GM04504 (cell line): ENCODE data around the gene NR2F1.

Source experiments
- DNase-seq: peaks from one replicate; pipeline ENCODE4 v3.0.0-alpha.2; 2012; ENCODE audit warnings: low read depth

The NR2F1 gene

DNA sequence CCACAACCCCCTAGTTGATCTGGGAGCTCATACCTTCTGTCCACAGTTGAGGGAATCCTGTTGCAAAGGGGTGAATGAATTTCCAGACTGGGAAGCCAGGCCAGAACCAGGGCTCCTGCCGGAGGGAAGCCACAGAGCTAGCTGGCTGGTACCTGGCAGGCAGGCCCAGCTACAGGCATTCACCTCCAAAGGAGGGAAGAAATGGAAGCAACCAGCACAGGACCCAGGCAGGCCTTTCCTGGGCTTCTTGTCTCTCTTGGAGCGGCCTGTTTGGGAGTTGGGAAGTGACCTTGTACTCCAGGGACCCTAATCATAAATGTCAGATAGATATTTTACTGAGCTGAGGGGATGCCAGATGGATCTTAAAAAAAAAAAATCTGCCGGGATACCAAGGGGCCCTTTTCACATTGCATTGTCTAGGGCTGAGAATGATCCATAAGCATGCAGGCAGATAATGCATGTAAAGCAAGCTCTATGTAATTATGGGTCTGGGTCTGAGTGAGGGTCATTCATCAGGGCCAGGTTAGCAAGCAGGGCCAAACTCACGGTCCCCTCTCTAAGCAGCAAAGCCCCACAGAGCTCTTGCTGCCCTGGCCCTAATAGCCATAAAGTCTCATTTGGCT lies 8.4 kb downstream of the NR2F1 start:
- no peak for DNase-seq

DNA sequence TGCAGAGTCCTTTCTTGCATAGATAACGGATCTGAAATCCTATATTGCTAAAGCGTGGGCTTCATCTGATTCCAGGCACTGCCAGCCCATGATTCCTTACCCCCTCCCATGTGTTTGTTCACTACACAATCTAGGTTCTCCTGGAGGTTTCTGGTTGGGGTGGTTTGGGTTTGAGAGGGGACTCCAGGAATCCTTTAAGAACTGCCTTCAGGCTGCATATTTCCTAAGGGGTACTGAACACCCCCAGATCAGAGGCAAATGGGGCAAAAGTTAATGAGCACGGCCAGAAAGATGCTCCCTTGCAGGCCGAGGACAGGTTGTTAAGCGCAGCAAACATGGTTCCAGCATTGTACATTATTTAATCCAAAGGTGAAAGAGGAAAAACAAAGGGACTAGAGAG lies 9.9 kb downstream of the NR2F1 start:
- DNase-seq = no peak

DNA sequence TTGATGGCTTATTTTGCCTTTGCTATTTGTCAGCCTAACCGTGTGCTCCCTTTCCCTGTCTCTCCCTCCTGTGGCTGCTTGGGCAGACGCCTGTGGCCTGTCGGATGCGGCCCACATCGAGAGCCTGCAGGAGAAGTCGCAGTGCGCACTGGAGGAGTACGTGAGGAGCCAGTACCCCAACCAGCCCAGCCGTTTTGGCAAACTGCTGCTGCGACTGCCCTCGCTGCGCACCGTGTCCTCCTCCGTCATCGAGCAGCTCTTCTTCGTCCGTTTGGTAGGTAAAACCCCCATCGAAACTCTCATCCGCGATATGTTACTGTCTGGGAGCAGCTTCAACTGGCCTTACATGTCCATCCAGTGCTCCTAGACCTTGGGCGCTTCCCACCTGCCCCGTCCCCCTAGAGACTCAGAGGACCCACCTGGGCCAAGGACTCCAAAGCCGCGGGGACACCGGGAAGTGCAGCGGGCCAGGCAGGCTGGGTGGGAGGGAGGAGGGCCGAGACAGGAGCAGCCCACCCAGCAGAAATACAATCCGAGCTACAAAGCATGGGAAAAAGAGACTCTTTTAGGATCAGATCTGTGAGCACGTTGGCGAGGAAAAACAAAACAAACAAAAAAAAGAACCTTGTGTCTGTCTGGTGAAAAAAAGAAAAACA lies 10.6 kb downstream of the NR2F1 start:
- DNase-seq = no peak

DNA sequence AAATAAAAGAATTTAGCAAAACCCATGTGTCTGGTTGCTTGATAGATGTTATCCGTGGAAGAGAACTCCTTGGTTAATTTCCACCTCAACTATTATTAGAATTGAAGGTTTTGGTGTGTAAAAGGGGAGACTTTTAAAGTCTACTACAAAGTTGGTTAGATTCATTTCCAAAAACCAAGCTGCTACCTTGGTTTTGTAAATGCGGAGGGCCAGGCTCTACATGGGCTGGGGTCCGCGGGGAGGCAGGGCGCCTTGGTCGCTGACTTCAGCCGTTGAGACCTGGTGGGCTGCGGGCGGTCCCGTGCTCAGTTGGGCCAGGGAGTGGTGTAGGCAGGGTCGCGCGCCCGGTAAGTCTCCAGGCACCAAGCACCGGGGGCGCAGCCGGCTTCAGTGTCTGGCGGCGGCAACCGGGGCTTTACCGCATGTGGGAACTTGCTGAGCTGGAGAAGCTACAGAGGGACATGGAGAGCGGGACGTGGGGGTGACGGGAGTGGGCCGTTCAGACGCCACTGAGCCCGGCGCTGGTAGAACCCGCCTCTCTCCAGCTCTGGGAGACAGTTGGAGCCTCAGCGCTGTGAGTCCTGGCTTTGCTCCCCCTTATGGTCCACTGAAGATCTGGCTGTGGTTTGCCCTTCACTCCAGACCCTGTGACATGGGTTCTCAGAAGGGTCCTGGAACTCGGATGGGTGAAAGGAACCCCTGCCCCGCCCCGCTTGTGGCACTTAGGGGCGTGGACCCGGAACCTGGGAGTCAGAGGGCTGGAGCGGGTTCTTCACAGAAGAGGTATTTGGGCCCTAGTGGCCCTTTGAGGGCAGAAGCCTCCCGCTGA lies 11.8 kb downstream of the NR2F1 start:
- DNase-seq = no peak

DNA sequence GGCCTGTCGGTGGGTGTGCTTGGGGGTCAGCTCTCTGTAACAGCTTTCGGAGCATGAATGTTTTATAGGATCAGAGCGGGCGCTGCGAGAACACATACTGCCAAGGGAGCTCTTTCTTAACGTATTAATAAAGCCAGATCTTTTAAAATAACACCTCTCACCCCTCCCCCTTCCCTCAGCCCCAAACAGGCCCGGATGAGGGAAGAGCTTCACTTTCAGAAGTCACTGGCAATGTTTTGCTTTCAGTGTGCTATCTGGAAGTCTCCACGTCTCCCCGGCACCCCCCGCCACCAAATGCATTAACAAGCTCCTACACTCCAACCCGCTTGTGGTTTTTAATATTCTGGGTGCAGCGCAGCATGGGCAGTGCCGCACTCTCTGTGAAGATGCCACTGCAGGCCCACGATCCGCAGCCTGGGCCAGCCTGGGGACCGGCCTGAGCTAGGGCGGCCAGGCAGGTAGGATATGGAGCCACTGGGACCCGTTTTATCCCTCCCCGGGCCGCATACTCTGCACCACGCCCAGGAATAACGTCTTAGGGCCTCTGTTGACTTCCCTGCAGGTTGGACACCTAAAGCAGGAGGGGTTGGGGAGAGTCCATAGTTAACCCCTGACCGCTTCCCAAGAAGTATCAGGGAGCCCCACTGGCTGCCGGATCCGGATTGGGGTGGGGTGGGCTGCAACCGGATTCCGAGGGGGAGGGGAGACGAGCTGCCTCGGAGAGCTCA lies 12.6 kb downstream of the NR2F1 start:
- DNase-seq = no peak

DNA sequence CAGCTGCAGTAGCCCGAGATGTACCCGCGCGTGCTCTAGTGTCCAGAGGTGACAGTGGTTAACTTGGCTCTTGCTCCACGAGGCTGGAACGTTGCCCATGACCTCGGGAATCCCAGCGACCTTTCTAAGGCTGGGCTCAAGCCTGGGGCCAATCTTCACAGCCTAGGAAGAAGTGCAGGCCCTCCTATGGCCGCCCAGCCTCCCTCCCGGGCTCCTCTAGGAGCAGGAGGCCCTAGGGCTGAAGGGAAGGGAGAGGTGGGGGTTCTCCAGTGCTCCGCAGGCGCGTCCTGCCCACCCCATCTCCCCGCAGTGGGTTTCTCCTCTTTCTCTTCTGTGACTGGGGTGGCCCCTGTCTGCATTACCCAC lies 13.3 kb downstream of the NR2F1 start:
- DNase-seq = no peak

DNA sequence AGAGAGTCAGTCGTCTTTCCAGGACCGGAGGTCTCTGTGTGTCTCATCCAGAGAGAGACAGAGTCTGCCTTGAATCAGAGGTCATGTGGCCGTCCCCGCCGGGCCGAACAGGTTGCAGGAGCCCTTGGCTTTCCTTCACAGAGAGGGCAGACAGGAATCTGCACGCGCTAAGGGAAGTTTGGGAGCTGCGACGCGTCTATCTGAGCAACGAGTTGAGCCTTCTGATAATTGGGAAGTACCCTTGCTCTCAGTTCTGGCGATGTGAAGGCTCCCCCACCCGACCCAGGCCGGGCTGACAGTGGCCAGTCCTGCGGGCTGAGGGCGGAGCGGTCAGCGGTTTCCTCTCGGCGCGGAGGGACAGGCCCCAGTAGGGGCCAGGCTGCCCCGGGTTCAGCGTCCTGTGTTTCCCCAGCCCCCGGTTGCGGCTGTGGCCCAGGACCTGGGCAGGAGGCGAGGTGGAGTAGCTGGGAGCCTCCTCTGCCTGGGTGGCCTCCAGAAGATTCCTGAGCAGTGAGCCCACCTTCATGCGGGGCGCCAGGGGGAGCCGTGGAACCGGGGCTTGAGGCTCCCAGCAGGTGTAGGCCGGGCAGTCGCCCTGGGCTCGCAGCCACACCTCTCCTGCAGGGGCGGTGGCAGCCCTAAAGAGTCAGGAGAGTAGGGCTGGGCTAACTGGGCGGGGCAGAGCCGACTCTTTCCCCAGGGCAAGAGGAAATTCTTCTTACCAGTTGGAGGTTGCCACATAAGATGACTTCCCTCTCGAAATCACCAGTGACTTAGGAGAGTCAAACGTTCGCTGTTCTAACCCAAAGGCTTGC lies 13.9 kb downstream of the NR2F1 start:
- DNase-seq = no peak

DNA sequence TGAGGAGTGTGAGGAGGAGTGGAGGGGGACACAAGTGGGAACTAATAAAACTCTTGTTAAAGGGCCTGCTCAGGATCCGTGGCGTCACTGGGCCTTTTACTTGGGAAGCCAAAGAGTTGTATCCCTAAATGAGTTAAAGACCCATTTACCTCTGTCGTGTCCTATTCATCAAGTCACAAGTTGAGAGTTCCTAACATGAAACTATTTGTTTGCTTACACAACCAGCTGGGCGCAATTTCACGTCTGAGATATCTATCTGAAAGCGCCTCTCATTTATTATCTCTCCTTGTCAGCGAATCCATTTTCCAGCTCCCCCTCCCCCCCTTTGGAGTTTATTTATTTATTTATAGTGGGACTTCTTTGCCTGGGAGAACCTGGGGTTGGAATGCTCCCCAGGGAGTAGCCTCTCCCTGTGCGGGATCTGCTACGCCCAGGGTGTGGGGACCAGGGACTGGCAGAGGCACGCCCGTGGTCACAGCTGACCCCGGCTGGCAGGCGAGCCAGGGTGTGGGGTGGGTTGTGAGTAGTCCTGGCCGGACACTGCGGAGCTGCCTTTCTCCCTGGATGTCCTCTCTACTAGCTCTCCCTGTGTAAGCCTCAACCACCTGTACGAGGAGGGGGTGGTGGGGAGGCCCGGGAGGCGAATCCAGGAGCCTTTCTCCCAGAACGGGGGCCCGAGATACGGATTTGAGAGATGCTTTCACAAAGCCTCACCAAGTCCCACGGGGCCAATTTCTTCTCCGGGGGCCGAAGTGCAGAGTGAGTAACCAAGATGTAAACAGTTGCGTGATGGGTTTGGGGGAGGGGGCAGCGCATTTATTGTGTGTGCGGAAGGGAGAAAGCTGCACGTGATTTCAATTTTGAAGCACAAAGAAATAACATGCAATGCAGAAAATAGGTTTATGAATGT lies 15.3 kb downstream of the NR2F1 start:
- DNase-seq = no peak

DNA sequence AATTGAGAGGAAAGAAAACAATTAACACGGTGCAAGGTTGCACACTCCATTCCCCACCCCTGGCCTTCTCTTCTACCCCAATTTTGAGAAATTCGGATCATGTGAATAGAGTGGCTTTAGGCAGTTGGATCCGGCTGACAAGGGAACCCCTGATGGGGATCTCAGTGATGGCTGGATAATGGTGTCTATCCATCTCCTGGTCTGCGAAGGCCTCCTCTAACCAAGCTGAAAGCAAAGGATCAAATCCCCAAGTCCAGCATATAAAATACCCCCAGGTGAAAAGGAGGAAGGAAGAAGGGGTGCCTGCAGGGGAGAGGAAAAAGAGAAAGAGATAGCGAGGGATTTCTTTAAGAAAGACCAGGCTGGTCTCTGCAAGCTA lies 16.0 kb downstream of the NR2F1 start:
- DNase-seq = no peak

DNA sequence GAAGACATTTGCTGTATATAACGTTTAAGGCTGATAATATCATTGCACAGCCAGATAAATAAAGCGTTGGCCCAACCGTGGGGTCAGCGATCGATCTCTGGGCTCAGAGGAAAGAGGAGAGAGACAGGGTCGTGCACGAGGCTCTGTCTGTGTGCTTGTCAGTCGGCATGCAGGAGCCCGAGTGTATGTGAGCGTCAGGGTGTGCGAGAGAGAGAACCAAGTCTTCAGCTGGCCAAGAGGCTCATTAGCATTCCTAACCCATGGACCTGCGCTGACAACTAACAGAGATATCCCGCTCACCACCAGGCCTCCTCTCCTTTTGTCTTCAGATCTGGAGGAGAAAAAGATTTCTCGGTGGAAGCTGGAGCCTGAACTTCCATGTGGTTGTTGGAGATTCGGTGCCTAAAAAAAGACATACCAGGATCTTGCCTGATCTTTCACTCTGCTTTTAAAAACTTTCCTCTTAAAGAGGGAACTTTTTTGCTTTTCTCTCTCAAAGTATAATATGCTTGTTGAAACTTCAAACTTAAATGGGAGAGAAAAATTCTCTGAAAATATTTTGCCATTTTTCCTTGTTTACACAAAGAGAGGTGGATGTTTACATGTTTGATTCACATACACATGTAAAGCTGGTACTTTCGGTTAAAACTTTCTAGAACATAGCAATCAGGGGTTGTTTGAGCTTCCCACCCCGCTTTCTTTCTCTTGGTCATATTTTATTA lies 16.5 kb downstream of the NR2F1 start:
- DNase-seq = no peak

DNA sequence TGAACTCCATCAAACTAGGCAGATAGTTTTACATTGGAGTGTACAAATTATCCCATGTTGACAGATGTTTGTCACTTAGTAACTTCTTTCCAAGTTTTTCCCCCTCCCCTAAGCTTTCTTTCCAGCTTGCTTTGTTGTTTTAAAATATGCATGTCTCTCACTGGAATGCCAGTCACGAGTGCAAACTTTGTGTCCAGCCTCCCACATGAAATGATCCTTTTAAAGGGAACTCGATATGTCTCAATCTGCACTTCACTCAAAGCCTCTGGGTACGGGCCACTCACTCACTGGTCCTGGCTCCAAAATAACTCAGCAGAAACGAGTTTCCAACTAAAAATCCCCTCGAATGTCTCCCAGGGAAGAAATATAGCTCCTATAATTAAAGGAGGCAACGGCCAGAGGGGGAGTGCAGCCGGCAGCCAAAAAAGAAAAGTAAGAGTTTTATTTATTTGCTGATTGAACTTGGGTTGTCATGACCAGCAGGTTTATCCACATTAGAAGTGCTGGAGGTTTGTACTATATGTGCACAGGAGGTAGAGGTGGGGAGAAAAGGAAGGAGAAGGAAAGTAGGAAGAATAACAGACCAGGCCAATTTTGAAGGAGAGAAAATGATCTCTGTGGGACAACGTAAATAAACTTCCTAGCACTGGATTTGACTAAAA lies 17.5 kb downstream of the NR2F1 start:
- DNase-seq = no peak

DNA sequence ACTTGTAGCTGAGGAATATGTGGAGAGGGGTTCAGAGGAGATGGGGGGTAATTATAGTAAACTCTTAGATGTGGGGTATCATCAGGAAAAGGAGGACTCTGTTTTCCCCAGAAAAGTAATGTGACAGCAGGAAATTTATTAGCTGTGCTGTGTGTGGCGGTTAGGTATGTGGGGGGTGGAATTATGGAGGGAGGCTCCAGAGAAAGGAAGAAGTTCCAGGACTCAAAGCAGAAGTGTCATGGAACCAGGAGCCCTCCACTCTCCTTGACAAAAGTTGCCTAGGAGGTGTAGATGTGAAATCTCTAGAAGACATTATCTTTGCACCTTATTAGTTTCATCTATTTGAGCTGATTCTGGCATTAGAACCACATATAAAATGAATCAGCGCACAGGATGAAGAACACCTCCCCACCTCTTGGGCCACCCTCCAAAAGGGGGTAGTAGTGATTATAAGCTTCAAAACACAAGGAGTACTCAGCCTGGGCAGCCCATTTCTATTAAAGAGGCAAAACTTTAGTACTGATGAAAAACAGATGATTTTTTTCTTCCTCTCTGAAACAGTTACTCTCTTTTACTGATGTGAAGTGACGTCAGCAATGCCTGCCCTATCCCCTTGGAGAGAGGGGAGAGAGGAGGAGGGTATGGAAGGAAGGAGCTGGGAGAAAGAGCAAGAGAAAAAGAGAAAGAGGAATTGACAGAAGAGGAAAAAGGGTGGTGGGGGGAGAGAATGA lies 18.2 kb downstream of the NR2F1 start:
- DNase-seq = no peak

DNA sequence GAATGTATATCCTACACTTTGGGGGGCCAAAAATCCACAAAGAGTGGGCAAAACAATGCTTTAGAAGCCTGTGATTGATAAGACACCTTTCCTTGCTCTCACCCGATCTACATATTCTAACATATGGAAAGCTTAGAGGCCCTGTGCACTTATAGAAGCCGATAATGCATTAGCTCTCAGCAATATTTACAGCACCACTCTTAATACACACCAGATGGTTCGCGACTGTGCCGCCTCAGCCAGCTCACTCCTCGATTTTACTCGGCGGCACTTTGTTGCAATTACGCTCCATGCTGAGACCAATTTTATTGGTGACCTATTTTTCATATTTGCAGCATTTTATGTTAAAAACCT lies 18.8 kb downstream of the NR2F1 start:
- DNase-seq = no peak

DNA sequence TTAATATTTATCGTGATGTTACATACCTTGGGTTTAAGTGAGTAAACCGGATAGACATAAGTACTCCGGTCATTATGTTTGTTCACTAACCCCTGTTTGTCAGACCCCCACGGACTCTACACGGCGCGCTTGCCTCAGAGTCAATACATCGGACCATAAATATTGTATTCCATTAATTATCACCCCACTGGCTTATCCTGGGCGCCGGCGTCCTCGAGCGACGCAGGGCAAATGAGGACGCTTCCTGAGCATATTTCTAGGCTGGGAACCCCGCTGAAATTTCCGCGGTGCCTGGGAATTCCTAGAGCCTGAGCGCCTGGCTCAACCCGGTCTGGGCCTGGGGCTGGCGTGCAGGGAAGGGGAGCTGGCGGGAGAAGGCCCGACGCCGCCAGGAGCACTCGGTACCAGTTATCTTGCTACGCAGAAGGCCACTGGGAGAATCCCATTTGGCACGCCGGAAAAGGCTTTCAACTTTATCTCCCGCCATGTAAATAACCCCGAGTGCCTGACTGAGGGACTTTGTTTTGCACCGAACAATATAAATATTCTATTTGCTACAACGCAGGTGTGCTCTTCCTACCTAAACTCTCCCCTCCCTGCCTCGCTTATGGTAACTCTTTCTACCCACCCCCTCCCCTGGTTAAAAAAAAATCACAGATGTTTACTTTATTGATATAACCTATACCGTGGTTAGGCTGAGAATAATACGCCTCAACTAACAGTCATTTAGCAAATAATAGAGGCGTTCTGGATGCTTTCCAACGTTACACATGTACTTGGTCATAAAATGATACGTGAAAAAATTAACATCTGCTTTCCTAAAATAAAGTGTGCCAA lies 19.4 kb downstream of the NR2F1 start:
- DNase-seq = no peak

DNA sequence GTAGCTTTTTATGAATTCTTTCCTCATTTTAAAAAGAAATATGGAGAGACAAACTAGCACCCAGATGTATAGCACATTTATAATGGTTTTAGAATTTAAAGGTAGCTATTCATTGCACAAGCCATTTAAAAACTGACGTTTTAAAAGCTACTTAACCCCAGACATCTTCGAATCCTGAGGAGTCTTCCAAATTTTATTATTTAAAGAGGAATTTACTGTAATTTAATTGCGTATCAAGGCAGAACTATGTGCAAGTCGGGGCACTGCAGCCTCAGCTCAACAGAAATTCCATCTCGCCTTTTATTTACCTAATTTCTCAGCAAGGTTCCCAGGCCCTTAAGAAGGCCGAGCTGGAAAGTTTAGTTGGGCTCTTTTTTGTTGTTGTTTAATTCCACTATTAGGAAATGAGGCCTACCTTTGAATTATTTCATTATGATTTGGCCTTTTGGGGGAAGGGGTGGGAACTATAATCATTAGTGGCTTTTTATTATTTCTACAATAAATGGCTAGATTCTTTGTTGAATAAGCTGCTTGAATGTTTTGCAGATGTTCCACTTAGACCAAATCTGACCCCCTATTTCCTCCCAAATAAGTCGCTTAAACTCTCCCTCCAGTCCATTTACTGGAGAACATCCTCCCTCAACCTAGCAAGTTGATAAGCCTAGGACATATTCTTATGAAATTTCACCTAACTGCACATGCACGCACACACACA lies 20.2 kb downstream of the NR2F1 start:
- DNase-seq = no peak

DNA sequence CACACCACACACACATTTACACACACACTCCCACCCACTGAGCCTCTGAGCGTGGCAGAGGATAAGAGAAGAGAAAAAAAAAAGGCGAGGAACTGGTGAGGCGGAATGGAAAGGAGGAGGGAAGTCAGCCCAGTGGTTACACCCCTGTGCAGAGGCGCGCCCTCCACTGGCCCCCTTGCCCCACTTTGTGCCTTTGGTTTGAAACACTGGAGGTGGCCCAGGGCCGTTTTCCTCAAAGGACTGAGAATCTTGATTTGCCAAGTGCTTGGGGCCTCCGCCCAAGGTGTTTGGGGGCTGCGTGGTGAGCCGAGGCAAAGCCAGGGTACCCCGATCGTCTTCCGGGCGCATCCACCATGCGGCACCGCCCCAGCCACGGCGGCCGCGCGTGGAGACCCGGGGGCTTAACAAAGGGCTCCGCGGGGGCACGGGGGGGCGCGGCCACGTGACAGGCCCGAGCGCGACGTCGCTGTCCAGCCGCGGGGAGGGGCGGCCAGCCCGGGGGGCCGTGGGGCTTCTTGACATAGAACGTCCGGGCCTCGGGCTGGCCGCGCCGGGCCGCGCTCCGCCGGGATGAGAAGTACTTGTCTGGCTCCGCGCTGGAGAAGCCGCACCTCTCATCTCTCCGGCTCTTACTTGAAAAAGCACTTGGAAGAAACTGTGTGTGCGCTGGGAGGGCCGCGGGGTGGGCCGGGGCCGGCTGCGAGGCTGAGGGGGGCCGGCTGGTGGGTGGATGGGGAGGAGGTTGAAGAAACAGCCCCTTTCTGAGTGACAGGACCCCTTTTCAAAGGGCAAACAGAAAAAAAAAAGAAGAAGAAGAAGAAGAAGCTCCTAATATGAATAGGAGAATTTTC lies 21.0 kb downstream of the NR2F1 start:
- DNase-seq = no peak
